K562 (cell line): ENCODE data around the gene CDRT15.

Experiments
- CHD1 ChIP-seq: fragments of 200-600 bp; sonication (generic); IDR thresholded peaks from one replicate; pipeline ENCODE4 v1.6.1; 2012; ENCODE audit warnings: mild to moderate bottlenecking, moderate library complexity, low read length, inconsistent platforms
- EP300 ChIP-seq: IDR thresholded peaks from 2 replicates; pipeline ENCODE4 v1.6.1; 2012; ENCODE audit warnings: low read length, improper control_type of control experiment
- MEIS2 ChIP-seq: fragments of 450-650 bp; IDR thresholded peaks from 2 replicates; pipeline ENCODE4 v1.6.1; 2014; ENCODE audit warnings: mild to moderate bottlenecking; ENCODE audit not compliant: partially characterized antibody
- POLR2A ChIP-seq: fragments of 450-650 bp; conservative IDR thresholded peaks from 2 replicates; pipeline ENCODE4 v1.6.1; 2016
- PPARD ChIP-seq: fragments of 250-450 bp; sonication (Bioruptor Pico); IDR thresholded peaks from 2 replicates; pipeline ENCODE4 v1.8.0; 2022; ENCODE audit warnings: inconsistent platforms, mild to moderate bottlenecking, moderate library complexity
- PRMT5 ChIP-seq: sonication (generic); formaldehyde crosslinking; IDR thresholded peaks from 2 replicates; pipeline ENCODE4 v1.5.0; 2020; ENCODE audit warnings: missing genetic modification reagents
- TF ChIP-seq, protein P1 (sequence below), 3 experiments: IDR thresholded peaks in 2 of 3; conservative IDR thresholded peaks in 1 of 3; 2 replicates each; pipeline ENCODE4 v1.5.1; 2011 to 2012; ENCODE audit warnings: low read length in 3 of 3, mild to moderate bottlenecking in 3 of 3, control low read depth in 2 of 3, improper control_type of control experiment in 1 of 3, inconsistent platforms in 1 of 3, low read depth in 1 of 3, mixed read lengths in 1 of 3, moderate library complexity in 1 of 3; ENCODE audit not compliant: insufficient read depth in 2 of 3
- TF ChIP-seq, protein P2 (sequence below): fragments of 200-800 bp; sonication (Bioruptor generic); IDR thresholded peaks from 2 replicates; pipeline ENCODE4 v1.6.1; 2016; ENCODE audit warnings: missing genetic modification characterization, missing compliant biosample characterization

DNA sequence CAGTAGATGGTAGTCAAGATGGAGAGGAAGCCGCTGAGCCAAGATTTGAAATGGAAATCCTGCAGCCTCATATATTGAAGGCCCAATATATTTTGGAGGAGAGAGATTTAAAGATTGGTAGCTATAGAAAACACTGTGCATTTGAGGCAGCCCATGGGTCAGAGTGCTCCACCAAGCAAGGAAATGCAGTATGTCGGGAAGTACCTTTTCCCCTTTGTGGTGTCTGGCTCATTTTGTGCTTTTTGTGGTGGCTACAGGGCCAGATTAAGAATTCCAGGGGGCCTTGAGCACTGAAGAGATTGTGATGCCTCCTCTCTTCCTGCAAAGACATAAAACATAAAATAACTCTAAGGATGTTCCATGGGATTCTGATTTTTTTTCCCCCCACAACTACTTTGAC, 39.6 kb downstream of the CDRT15 start:
- TF ChIP-seq EP300 (no peak), POLR2A (no peak), PRMT5 (CRISPR knock-in tag) (no peak), CHD1 (no peak), PPARD (CRISPR knock-in tag) (no peak), MEIS2 (no peak)
- TF ChIP-seq, protein P1, sequence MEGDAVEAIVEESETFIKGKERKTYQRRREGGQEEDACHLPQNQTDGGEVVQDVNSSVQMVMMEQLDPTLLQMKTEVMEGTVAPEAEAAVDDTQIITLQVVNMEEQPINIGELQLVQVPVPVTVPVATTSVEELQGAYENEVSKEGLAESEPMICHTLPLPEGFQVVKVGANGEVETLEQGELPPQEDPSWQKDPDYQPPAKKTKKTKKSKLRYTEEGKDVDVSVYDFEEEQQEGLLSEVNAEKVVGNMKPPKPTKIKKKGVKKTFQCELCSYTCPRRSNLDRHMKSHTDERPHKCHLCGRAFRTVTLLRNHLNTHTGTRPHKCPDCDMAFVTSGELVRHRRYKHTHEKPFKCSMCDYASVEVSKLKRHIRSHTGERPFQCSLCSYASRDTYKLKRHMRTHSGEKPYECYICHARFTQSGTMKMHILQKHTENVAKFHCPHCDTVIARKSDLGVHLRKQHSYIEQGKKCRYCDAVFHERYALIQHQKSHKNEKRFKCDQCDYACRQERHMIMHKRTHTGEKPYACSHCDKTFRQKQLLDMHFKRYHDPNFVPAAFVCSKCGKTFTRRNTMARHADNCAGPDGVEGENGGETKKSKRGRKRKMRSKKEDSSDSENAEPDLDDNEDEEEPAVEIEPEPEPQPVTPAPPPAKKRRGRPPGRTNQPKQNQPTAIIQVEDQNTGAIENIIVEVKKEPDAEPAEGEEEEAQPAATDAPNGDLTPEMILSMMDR (IDR thresholded peaks at IDR 0.05 in 2 of 3, conservative IDR thresholded peaks at IDR 0.05 in 1 of 3; ENCODE audit: insufficient read depth in 2 of 3, low read depth in 1 of 3, low read length in 3 of 3), result no peak
- TF ChIP-seq, protein P2, sequence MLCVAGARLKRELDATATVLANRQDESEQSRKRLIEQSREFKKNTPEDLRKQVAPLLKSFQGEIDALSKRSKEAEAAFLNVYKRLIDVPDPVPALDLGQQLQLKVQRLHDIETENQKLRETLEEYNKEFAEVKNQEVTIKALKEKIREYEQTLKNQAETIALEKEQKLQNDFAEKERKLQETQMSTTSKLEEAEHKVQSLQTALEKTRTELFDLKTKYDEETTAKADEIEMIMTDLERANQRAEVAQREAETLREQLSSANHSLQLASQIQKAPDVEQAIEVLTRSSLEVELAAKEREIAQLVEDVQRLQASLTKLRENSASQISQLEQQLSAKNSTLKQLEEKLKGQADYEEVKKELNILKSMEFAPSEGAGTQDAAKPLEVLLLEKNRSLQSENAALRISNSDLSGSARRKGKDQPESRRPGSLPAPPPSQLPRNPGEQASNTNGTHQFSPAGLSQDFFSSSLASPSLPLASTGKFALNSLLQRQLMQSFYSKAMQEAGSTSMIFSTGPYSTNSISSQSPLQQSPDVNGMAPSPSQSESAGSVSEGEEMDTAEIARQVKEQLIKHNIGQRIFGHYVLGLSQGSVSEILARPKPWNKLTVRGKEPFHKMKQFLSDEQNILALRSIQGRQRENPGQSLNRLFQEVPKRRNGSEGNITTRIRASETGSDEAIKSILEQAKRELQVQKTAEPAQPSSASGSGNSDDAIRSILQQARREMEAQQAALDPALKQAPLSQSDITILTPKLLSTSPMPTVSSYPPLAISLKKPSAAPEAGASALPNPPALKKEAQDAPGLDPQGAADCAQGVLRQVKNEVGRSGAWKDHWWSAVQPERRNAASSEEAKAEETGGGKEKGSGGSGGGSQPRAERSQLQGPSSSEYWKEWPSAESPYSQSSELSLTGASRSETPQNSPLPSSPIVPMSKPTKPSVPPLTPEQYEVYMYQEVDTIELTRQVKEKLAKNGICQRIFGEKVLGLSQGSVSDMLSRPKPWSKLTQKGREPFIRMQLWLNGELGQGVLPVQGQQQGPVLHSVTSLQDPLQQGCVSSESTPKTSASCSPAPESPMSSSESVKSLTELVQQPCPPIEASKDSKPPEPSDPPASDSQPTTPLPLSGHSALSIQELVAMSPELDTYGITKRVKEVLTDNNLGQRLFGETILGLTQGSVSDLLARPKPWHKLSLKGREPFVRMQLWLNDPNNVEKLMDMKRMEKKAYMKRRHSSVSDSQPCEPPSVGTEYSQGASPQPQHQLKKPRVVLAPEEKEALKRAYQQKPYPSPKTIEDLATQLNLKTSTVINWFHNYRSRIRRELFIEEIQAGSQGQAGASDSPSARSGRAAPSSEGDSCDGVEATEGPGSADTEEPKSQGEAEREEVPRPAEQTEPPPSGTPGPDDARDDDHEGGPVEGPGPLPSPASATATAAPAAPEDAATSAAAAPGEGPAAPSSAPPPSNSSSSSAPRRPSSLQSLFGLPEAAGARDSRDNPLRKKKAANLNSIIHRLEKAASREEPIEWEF, result no peak
